Type B pancreatic cell (in vitro differentiated cells): ENCODE measurements around the gene ST6GALNAC3. TPM values are rescaled to one million over a fixed set of nuclear protein-coding genes. Genes with fewer than 3 reads are reported as not detected.

Source experiments
- DNase-seq: peaks from one replicate; pipeline ENCODE4 v3.0.0; 2021; ENCODE audit warnings: mixed read lengths; ENCODE audit not compliant: unreplicated experiment; ENCODE audit errors: extremely low spot score
- H3K27ac Mint-ChIP-seq: 2 replicates; pipeline ENCODE4 v1.8.0; 2021; ENCODE audit warnings: mild to moderate bottlenecking, mixed read lengths
- H3K27me3 Mint-ChIP-seq: 2 replicates; pipeline ENCODE4 v1.8.0; 2021; ENCODE audit warnings: mixed read lengths
- H3K36me3 Mint-ChIP-seq: 2 replicates; pipeline ENCODE4 v1.8.0; 2021; ENCODE audit warnings: mixed read lengths
- H3K4me1 Mint-ChIP-seq: one replicate; pipeline ENCODE4 v1.8.0; 2021; ENCODE audit warnings: mixed read lengths; ENCODE audit not compliant: unreplicated experiment
- H3K4me3 Mint-ChIP-seq: 2 replicates; pipeline ENCODE4 v1.8.0; 2021; ENCODE audit warnings: mild to moderate bottlenecking, mixed read lengths
- H3K9me3 Mint-ChIP-seq: 2 replicates; pipeline ENCODE4 v1.8.0; 2021; ENCODE audit warnings: mixed read lengths
- CTCF ChIP-seq: fragments of 200-600 bp; sonication (generic); conservative IDR thresholded peaks from 2 replicates; pipeline ENCODE4 v1.5.0; 2021; ENCODE audit warnings: antibody characterized with exemption, mild to moderate bottlenecking
- total RNA-seq: library from RNA; stranded (reverse); gene quantifications from 2 replicates; pipeline ENCODE4 v1.2.1, GENCODE V29; 2021; ENCODE audit warnings: low replicate concordance

Gene ST6GALNAC3
- total RNA-seq, 1 donor from 2014 or later, result 24.7 TPM

- Mint-ChIP-seq H3K36me3 (peaks cover 10% of the 10 kb centered on the region), H3K27me3 (no peaks in the 10 kb centered on the region), H3K4me3 (no peak overlapping the region), H3K27ac (no peak overlapping the region), H3K4me1 (peaks cover 24% of the 10 kb centered on the region), H3K9me3 (no peaks in the 10 kb centered on the region)
- TF ChIP-seq CTCF, result no peak
- DNase-seq, result no peak
Measured at GRCh38 chr1:76247261-76247852, 172.8 kb downstream of the ST6GALNAC3 start.

- H3K27ac Mint-ChIP-seq, result no peak overlapping the region
- TF ChIP-seq CTCF, result no peak
- peaks cover 40% of the 10 kb centered on the region for H3K4me1 Mint-ChIP-seq
- H3K4me3 Mint-ChIP-seq, result no peak overlapping the region
- peaks cover 2% of the 10 kb centered on the region for H3K36me3 Mint-ChIP-seq
- H3K27me3 Mint-ChIP-seq, result no peaks in the 10 kb centered on the region
- DNase-seq, result no peak
- H3K9me3 Mint-ChIP-seq, result no peaks in the 10 kb centered on the region
Measured at GRCh38 chr1:76250271-76250670, 175.7 kb downstream of the ST6GALNAC3 start.

GRCh38 chr1:76252431-76252830, 177.9 kb downstream of the ST6GALNAC3 start:
- Mint-ChIP-seq H3K9me3 (no peaks in the 10 kb centered on the region), H3K27ac (no peak overlapping the region), H3K27me3 (no peaks in the 10 kb centered on the region), H3K36me3 (no peaks in the 10 kb centered on the region), H3K4me1 (peaks cover 45% of the 10 kb centered on the region), H3K4me3 (no peak overlapping the region)
- no peak for TF ChIP-seq CTCF
- DNase-seq, result no peak

- Mint-ChIP-seq H3K27me3 (no peaks in the 10 kb centered on the region), H3K27ac (no peak overlapping the region), H3K4me3 (no peak overlapping the region), H3K9me3 (no peaks in the 10 kb centered on the region), H3K4me1 (peaks cover 40% of the 10 kb centered on the region), H3K36me3 (no peaks in the 10 kb centered on the region)
- no peak for TF ChIP-seq CTCF
- no peak for DNase-seq
Measured at GRCh38 chr1:76254104-76255030, 179.8 kb downstream of the ST6GALNAC3 start.

DNA sequence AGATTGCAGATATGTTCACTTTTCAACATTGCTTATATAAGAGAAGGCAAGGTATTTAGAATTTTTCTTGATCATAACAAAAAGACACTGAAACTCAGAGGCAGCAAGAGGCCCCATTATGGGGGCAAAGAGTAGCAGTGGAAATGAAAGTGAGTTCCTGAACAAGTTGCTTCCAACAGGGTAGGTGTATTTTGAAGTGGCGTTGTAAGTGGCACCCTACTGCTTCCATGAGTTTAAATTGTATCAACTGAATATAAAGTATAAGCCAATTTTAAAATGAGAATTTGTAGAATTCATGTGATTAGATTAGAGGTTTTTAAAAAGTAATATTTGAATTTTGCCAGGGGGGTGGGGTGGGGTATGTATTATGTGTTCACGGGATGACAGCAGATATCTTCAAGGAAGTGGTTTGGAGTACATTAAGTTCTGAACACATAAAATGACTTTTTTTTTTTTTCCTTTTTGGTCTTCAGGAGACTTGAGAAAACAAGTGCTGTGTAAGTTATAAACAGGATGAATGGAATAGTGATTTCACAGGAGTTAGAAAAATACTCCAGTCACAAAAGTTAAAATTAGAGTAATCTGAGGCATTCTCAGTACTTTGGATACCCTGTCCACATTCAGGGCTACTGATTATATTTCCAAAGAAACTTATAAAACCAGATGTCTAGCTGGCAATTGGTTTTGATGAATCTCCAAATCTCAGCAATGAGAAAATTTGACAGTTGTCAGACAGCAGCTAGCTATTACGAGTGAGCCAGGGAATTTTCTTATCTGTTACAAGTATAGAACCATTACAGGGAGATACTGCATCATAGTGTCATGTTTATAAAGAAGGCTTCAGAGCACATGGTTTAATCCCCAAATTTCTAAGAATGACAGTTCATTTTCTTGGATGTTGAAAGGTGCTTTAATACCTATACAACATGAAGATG, 182.0 kb downstream of the ST6GALNAC3 start:
- no peaks in the 10 kb centered on the region for H3K27me3 Mint-ChIP-seq
- no peak overlapping the region for H3K27ac Mint-ChIP-seq
- no peak for TF ChIP-seq CTCF
- H3K9me3 Mint-ChIP-seq, result no peaks in the 10 kb centered on the region
- no peak overlapping the region for H3K4me3 Mint-ChIP-seq
- H3K4me1 Mint-ChIP-seq, result peaks cover 26% of the 10 kb centered on the region
- H3K36me3 Mint-ChIP-seq, result no peaks in the 10 kb centered on the region
- DNase-seq, result no peak
